WTC11 (cell line): ENCODE data around the gene ANKRD11. TPM values are rescaled to one million over a fixed set of nuclear protein-coding genes. Genes with fewer than 3 reads are reported as not detected.

ENCODE experiments used
- ATAC-seq: fragments of 200-7000 bp; cut with Tn5 transposase; 2 replicates; pipeline ENCODE4 v1.10.0; 2021; ENCODE audit warnings: mild to moderate bottlenecking, moderate library complexity
- CTCF ChIA-PET: fragments of 300-600 bp; sonication (Branson Sonifier 250); formaldehyde crosslinking; loops from one replicate; lab custom pipeline; 2021; ENCODE audit warnings: antibody characterized with exemption; lab: Charles Lee
- POLR2A ChIA-PET: fragments of 350-600 bp; sonication (Branson Sonifier 250); formaldehyde crosslinking; loops from one replicate; lab custom pipeline; 2021; ENCODE audit warnings: antibody characterized with exemption; lab: Charles Lee
- DNase-seq: peaks from one replicate; pipeline ENCODE4 v3.0.0; 2021; ENCODE audit warnings: low spot score
- H3K27ac Mint-ChIP-seq: 2 replicates; pipeline ENCODE4 v1.8.0; 2021; ENCODE audit warnings: mixed read lengths
- H3K27me3 Mint-ChIP-seq: 2 replicates; pipeline ENCODE4 v1.8.0; 2021; ENCODE audit warnings: low read depth, mild to moderate bottlenecking, moderate library complexity, mixed read lengths
- H3K36me3 Mint-ChIP-seq: 2 replicates; pipeline ENCODE4 v1.8.0; 2021; ENCODE audit warnings: mixed read lengths
- H3K4me1 Mint-ChIP-seq: 2 replicates; pipeline ENCODE4 v1.8.0; 2022; ENCODE audit warnings: mixed read lengths
- H3K4me3 Mint-ChIP-seq: 2 replicates; pipeline ENCODE4 v1.8.0; 2021; ENCODE audit warnings: mild to moderate bottlenecking, moderate library complexity, mixed read lengths
- H3K9me3 Mint-ChIP-seq: 2 replicates; pipeline ENCODE4 v1.8.0; 2021; ENCODE audit warnings: mixed read lengths
- E2F4 ChIP-seq: sonication (generic); formaldehyde crosslinking; IDR thresholded peaks from 2 replicates; pipeline ENCODE4 v1.8.1; 2022; ENCODE audit warnings: low read depth, mild to moderate bottlenecking, moderate library complexity, missing genetic modification reagents, borderline replicate concordance
- GABPB1 ChIP-seq: sonication (generic); formaldehyde crosslinking; IDR thresholded peaks from 2 replicates; pipeline ENCODE4 v1.8.1; 2023; ENCODE audit warnings: mild to moderate bottlenecking, missing genetic modification reagents
- IRF2 ChIP-seq: sonication (generic); formaldehyde crosslinking; IDR thresholded peaks from 2 replicates; pipeline ENCODE4 v1.8.0; 2022; ENCODE audit warnings: low read depth, missing genetic modification reagents, borderline replicate concordance
- MAX ChIP-seq: sonication (generic); formaldehyde crosslinking; IDR thresholded peaks from 2 replicates; pipeline ENCODE4 v1.8.0; 2022; ENCODE audit warnings: mild to moderate bottlenecking, missing genetic modification reagents
- NR1H2 ChIP-seq: sonication (generic); formaldehyde crosslinking; IDR thresholded peaks from 2 replicates; pipeline ENCODE4 v1.9.0; 2021; ENCODE audit warnings: mild to moderate bottlenecking, moderate library complexity, missing genetic modification reagents
- NR3C1 ChIP-seq: sonication (generic); formaldehyde crosslinking; conservative IDR thresholded peaks from 2 replicates; pipeline ENCODE4 v1.8.1; 2023; ENCODE audit warnings: low read depth, mild to moderate bottlenecking, missing genetic modification reagents
- OVOL2 ChIP-seq: fragments of 250-450 bp; sonication (Bioruptor Pico); IDR thresholded peaks from 2 replicates; pipeline ENCODE4 v1.9.0; 2021; ENCODE audit warnings: mild to moderate bottlenecking, borderline replicate concordance
- PREB ChIP-seq: sonication (generic); formaldehyde crosslinking; IDR thresholded peaks from 2 replicates; pipeline ENCODE4 v1.8.1; 2022; ENCODE audit warnings: mild to moderate bottlenecking, missing genetic modification reagents, moderate library complexity, borderline replicate concordance
- ZNF219 ChIP-seq: sonication (generic); formaldehyde crosslinking; IDR thresholded peaks from 2 replicates; pipeline ENCODE4 v1.8.0; 2023; ENCODE audit warnings: missing genetic modification reagents, mild to moderate bottlenecking, borderline replicate concordance
- ZNF317 ChIP-seq: sonication (generic); formaldehyde crosslinking; IDR thresholded peaks from 2 replicates; pipeline ENCODE4 v1.8.1; 2023; ENCODE audit warnings: low read depth, mild to moderate bottlenecking, moderate library complexity, missing genetic modification reagents, borderline replicate concordance
- ZNF396 ChIP-seq: fragments of 250-450 bp; sonication (Bioruptor Pico); IDR thresholded peaks from 2 replicates; pipeline ENCODE4 v1.8.0; 2021; ENCODE audit warnings: mild to moderate bottlenecking, moderate library complexity, borderline replicate concordance
- ZNF425 ChIP-seq: fragments of 250-450 bp; sonication (Bioruptor Pico); conservative IDR thresholded peaks from 2 replicates; pipeline ENCODE4 v1.9.0; 2021; ENCODE audit warnings: mild to moderate bottlenecking
- total RNA-seq: library from RNA; stranded (reverse); gene quantifications from 3 replicates; pipeline ENCODE4 v1.2.3, GENCODE V29; 2021

The ANKRD11 gene
- total RNA-seq, 1 experiment from 2014 or later: 184 TPM

- Mint-ChIP-seq H3K27me3 (peaks cover 7% of the 10 kb centered on the region; the same call in 1 of the 2 replicates), H3K27ac (0 out of 2 replicates have a peak overlapping the region, but pooled peaks have one; percentile 9), H3K4me3 (no peak overlapping the region), H3K4me1 (peaks cover 4% of the 10 kb centered on the region; the same call in 1 of the 2 replicates), H3K36me3 (peaks cover 2% of the 10 kb centered on the region; the same call in 1 of the 2 replicates), H3K9me3 (0 out of 2 replicates have a peak, but pooled peaks cover 3% of the 10 kb centered on the region)
- ATAC-seq (no peak), DNase-seq (no peak)
- CTCF ChIA-PET: no interaction called here
- POLR2A ChIA-PET: no interaction called here
- peak; percentile 83 for TF ChIP-seq GABPB1 (CRISPR knock-in tag)
- TF ChIP-seq ZNF317 (CRISPR knock-in tag): no peak
Observed at GRCh38 chr16:89505204-89506112, 15.1 kb upstream of the ANKRD11 start.

GRCh38 chr16:89504091-89504490 lies 13.7 kb upstream of the ANKRD11 start:
- no peaks in the 10 kb centered on the region for H3K36me3 Mint-ChIP-seq
- no peak overlapping the region for H3K27ac Mint-ChIP-seq
- no peak for ATAC-seq
- DNase-seq: no peak
- POLR2A ChIA-PET: no interaction called here
- H3K9me3 Mint-ChIP-seq: 0 out of 2 replicates have a peak, but pooled peaks cover 3% of the 10 kb centered on the region
- TF ChIP-seq E2F4 (CRISPR knock-in tag) (no peak), ZNF317 (CRISPR knock-in tag) (no peak)
- H3K27me3 Mint-ChIP-seq: peaks cover 7% of the 10 kb centered on the region; the same call in 1 of the 2 replicates
- H3K4me3 Mint-ChIP-seq: no peak overlapping the region
- CTCF ChIA-PET: interaction anchor here (1.4 kb wide), 1 partner anchor 211 kb away, joined by 3 read pairs; no protein-coding TSS in a partner anchor
- H3K4me1 Mint-ChIP-seq: peaks cover 4% of the 10 kb centered on the region; the same call in 1 of the 2 replicates

GRCh38 chr16:89502081-89502843 lies 11.9 kb upstream of the ANKRD11 start:
- Mint-ChIP-seq H3K27ac (no peak overlapping the region), H3K27me3 (peaks cover 7% of the 10 kb centered on the region; the same call in 1 of the 2 replicates), H3K4me3 (no peak overlapping the region), H3K9me3 (0 out of 2 replicates have a peak, but pooled peaks cover 3% of the 10 kb centered on the region), H3K4me1 (peaks cover 4% of the 10 kb centered on the region; the same call in 1 of the 2 replicates), H3K36me3 (no peaks in the 10 kb centered on the region)
- ChIA-PET POLR2A (no interaction called here), CTCF (no interaction called here)
- no peak for ATAC-seq
- no peak for DNase-seq
- no peak for TF ChIP-seq ZNF396 (CRISPR knock-in tag)
- TF ChIP-seq OVOL2 (CRISPR knock-in tag): no peak
- TF ChIP-seq PREB (CRISPR knock-in tag): no peak
- no peak for TF ChIP-seq IRF2 (CRISPR knock-in tag)
- TF ChIP-seq MAX (CRISPR knock-in tag): no peak

GRCh38 chr16:89499767-89500166 lies 9.4 kb upstream of the ANKRD11 start:
- no peak overlapping the region for H3K27ac Mint-ChIP-seq
- CTCF ChIA-PET: no interaction called here
- H3K27me3 Mint-ChIP-seq: no peaks in the 10 kb centered on the region; the same call in 1 of the 2 replicates
- H3K9me3 Mint-ChIP-seq: no peaks in the 10 kb centered on the region
- no peaks in the 10 kb centered on the region for H3K4me1 Mint-ChIP-seq
- H3K36me3 Mint-ChIP-seq: no peaks in the 10 kb centered on the region
- POLR2A ChIA-PET: no interaction called here
- TF ChIP-seq NR3C1 (no peak), ZNF219 (no peak), NR1H2 (CRISPR knock-in tag) (no peak), ZNF425 (no peak)
- ATAC-seq (no peak), DNase-seq (no peak)
- no peak overlapping the region for H3K4me3 Mint-ChIP-seq
